PC-9 (cell line): ENCODE measurements around the gene LIF. TPM values are rescaled to one million over a fixed set of nuclear protein-coding genes. Genes with fewer than 3 reads are reported as not detected.

Experiments used
- BruUV-seq: library from RNA; stranded (reverse); fragments of 400-500 nt; replicated peaks from 2 replicates; lab custom pipeline; 2021; lab: Mats Ljungman, UMichigan
- CTCF ChIA-PET: fragments of 300-600 bp; sonication (Branson Sonifier 250); formaldehyde crosslinking; loops from one replicate; lab custom pipeline; 2022; ENCODE audit warnings: antibody characterized with exemption; lab: Charles Lee
- POLR2A ChIA-PET: fragments of 300-600 bp; sonication (Branson Sonifier 250); formaldehyde crosslinking; loops from one replicate; lab custom pipeline; 2022; ENCODE audit warnings: antibody characterized with exemption; ENCODE audit not compliant: unreplicated experiment; lab: Charles Lee
- DNase-seq, 2 experiments: peaks; one replicate each; pipeline versions ENCODE4 v3.0.0 to v3.0.0-alpha.2; 2015 to 2022; ENCODE audit warnings: mixed read lengths in 1 of 2
- H2AFZ ChIP-seq: fragments of 200-600 bp; sonication (generic); 2 replicates; pipeline ENCODE4 v1.8.1; 2017; ENCODE audit warnings: antibody characterized with exemption
- H3F3A ChIP-seq: fragments of 200-600 bp; sonication (generic); 2 replicates; pipeline ENCODE4 v1.8.1; 2017; ENCODE audit warnings: antibody characterized with exemption, mild to moderate bottlenecking, low read depth; ENCODE audit not compliant: insufficient read depth
- H3K27ac ChIP-seq: fragments of 200-600 bp; sonication (generic); 2 replicates; pipeline ENCODE4 v1.6.1; 2016; ENCODE audit warnings: mixed run types
- H3K27me3 ChIP-seq: fragments of 200-600 bp; sonication (generic); 2 replicates; pipeline ENCODE4 v1.6.1; 2016; ENCODE audit warnings: low read depth, mixed run types; ENCODE audit not compliant: insufficient read depth
- H3K36me3 ChIP-seq: fragments of 200-600 bp; sonication (generic); 2 replicates; pipeline ENCODE4 v1.6.1; 2016; ENCODE audit warnings: low read depth, mixed run types
- H3K4me1 ChIP-seq: fragments of 200-600 bp; sonication (generic); replicated peaks from 2 replicates; pipeline ENCODE4 v1.6.1; 2016; ENCODE audit warnings: mixed run types; ENCODE audit not compliant: insufficient read depth
- H3K4me2 ChIP-seq: fragments of 200-600 bp; sonication (generic); 2 replicates; pipeline ENCODE4 v1.6.1; 2017; ENCODE audit warnings: mixed run types
- H3K4me3 ChIP-seq: fragments of 200-600 bp; sonication (generic); 2 replicates; pipeline ENCODE4 v1.6.1; 2016; ENCODE audit warnings: mixed run types
- H3K79me2 ChIP-seq: fragments of 200-600 bp; sonication (generic); 2 replicates; pipeline ENCODE4 v1.6.1; 2017; ENCODE audit warnings: low read depth, mixed run types
- H3K9me2 ChIP-seq: fragments of 200-600 bp; sonication (generic); 2 replicates; pipeline ENCODE4 v1.8.1; 2017; ENCODE audit warnings: mild to moderate bottlenecking; ENCODE audit not compliant: insufficient read depth
- H3K9me3 ChIP-seq: fragments of 200-600 bp; sonication (generic); 2 replicates; pipeline ENCODE4 v1.8.1; 2016; ENCODE audit warnings: low read depth; ENCODE audit not compliant: insufficient read depth
- H4K20me1 ChIP-seq: fragments of 200-600 bp; sonication (generic); 2 replicates; pipeline ENCODE4 v1.8.1; 2017; ENCODE audit not compliant: insufficient read depth
- EZH2 ChIP-seq: fragments of 200-600 bp; sonication (generic); IDR thresholded peaks from 2 replicates; pipeline ENCODE4 v1.8.0; 2017; ENCODE audit warnings: antibody characterized with exemption, low read depth
- intact Hi-C: fragments of 100-400 bp; cut with micrococcal nuclease; formaldehyde crosslinking; loops from one replicate; pipeline ENCODE4 v1.10.0; 2022; ENCODE audit not compliant: unreplicated experiment
- total RNA-seq: library from RNA; stranded (reverse); gene quantifications from 2 replicates; pipeline ENCODE4 v1.2.3, GENCODE V29; 2021
- TF ChIP-seq, protein P1 (sequence below): fragments of 200-600 bp; sonication (generic); conservative IDR thresholded peaks from 2 replicates; pipeline ENCODE4 v1.6.1; 2017; ENCODE audit warnings: mixed run types, antibody characterized with exemption, mild to moderate bottlenecking, moderate library complexity

LIF gene
- total RNA-seq, 1 experiment from 2014 or later, result 17.4 TPM

DNA sequence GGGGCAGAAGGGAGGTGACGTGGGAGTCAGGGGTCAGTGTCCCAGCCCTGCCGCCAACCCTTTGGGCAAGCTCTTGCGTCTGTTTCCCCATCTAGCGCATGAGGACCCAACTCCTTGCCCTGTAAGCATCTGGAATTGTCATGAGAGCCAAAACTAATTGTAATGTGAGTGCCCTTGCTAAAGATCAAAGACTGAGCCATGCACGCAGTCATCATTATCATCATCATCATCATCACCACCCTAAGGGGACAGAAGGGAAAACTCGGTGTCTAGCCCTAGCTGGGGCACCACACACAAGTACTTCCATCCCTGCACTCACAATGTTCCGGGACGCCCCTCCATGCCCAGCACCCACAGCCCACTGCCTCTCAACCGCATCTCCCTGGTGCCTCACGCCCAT lies 2.5 kb downstream of the LIF start:
- CTCF ChIA-PET, result no interaction called here
- DNase-seq, result no peak
- H3K4me1 ChIP-seq, result peaks cover 26% of the 10 kb centered on the region
- peaks cover 59% of the 10 kb centered on the region for H3F3A ChIP-seq
- H3K4me2 ChIP-seq, result no peak overlapping the region
- no peak overlapping the region; the same call in 1 of the 2 replicates for H3K27ac ChIP-seq
- no peaks in the 10 kb centered on the region for H3K9me3 ChIP-seq
- POLR2A ChIA-PET, result no interaction called here
- TF ChIP-seq EZH2, result no peak
- TF ChIP-seq, protein P1, sequence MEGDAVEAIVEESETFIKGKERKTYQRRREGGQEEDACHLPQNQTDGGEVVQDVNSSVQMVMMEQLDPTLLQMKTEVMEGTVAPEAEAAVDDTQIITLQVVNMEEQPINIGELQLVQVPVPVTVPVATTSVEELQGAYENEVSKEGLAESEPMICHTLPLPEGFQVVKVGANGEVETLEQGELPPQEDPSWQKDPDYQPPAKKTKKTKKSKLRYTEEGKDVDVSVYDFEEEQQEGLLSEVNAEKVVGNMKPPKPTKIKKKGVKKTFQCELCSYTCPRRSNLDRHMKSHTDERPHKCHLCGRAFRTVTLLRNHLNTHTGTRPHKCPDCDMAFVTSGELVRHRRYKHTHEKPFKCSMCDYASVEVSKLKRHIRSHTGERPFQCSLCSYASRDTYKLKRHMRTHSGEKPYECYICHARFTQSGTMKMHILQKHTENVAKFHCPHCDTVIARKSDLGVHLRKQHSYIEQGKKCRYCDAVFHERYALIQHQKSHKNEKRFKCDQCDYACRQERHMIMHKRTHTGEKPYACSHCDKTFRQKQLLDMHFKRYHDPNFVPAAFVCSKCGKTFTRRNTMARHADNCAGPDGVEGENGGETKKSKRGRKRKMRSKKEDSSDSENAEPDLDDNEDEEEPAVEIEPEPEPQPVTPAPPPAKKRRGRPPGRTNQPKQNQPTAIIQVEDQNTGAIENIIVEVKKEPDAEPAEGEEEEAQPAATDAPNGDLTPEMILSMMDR, result no peak
- peaks cover 35% of the 10 kb centered on the region for H3K79me2 ChIP-seq
- H2AFZ ChIP-seq, result no peak overlapping the region
- intact Hi-C loops, result no loop called here
- peaks cover 43% of the 10 kb centered on the region for H3K36me3 ChIP-seq
- BruUV-seq, result no TSS peak
- no peaks in the 10 kb centered on the region for H3K9me2 ChIP-seq
- no peaks in the 10 kb centered on the region for H3K27me3 ChIP-seq
- no peaks in the 10 kb centered on the region for H4K20me1 ChIP-seq
- no peak overlapping the region for H3K4me3 ChIP-seq

GRCh38 chr22:30243661-30244060 lies 2.9 kb downstream of the LIF start:
- H3F3A ChIP-seq, result peaks cover 57% of the 10 kb centered on the region
- no peaks in the 10 kb centered on the region for H3K27me3 ChIP-seq
- peak overlapping the region; percentile 33 for H3K27ac ChIP-seq
- no peak overlapping the region for H2AFZ ChIP-seq
- no peaks in the 10 kb centered on the region for H4K20me1 ChIP-seq
- H3K4me1 ChIP-seq, result peaks cover 26% of the 10 kb centered on the region
- ChIA-PET CTCF (no interaction called here), POLR2A (no interaction called here)
- H3K4me2 ChIP-seq, result no peak overlapping the region
- no peaks in the 10 kb centered on the region for H3K9me2 ChIP-seq
- intact Hi-C loops, result no loop called here
- no peak for DNase-seq
- no peaks in the 10 kb centered on the region for H3K9me3 ChIP-seq
- no TSS peak for BruUV-seq
- no peak for TF ChIP-seq EZH2
- TF ChIP-seq, protein P1, result no peak
- peaks cover 31% of the 10 kb centered on the region for H3K79me2 ChIP-seq
- peaks cover 43% of the 10 kb centered on the region for H3K36me3 ChIP-seq
- H3K4me3 ChIP-seq, result no peak overlapping the region

GRCh38 chr22:30241576-30242371 lies 4.8 kb downstream of the LIF start:
- peak overlapping the region; percentile 50; the same call in 1 of the 2 replicates for H3K27ac ChIP-seq
- no peak overlapping the region for H3K4me2 ChIP-seq
- no peaks in the 10 kb centered on the region for H4K20me1 ChIP-seq
- ChIA-PET CTCF (no interaction called here), POLR2A (no interaction called here)
- no peaks in the 10 kb centered on the region for H3K9me2 ChIP-seq
- peaks cover 64% of the 10 kb centered on the region for H3F3A ChIP-seq
- peaks cover 43% of the 10 kb centered on the region for H3K36me3 ChIP-seq
- no peaks in the 10 kb centered on the region for H3K27me3 ChIP-seq
- intact Hi-C loops, result no loop called here
- H3K4me1 ChIP-seq, result peaks cover 41% of the 10 kb centered on the region
- no peak overlapping the region for H2AFZ ChIP-seq
- no TSS peak for BruUV-seq
- peaks cover 13% of the 10 kb centered on the region for H3K79me2 ChIP-seq
- DNase-seq, result no peak
- H3K9me3 ChIP-seq, result no peaks in the 10 kb centered on the region
- H3K4me3 ChIP-seq, result no peak overlapping the region
- TF ChIP-seq, protein P1, result no peak
- TF ChIP-seq EZH2, result no peak
